IMR-90 (cell line): ENCODE results near the gene ADD2. TPM values are rescaled to one million over a fixed set of nuclear protein-coding genes. Genes with fewer than 3 reads are reported as not detected.

Source experiments
- ATAC-seq: fragments of 200-7000 bp; cut with Tn5 transposase; 2 replicates; pipeline ENCODE4 v1.9.1; 2020; ENCODE audit warnings: low read depth, mild to moderate bottlenecking, moderate library complexity
- BruUV-seq: library from RNA; stranded (reverse); fragments of 400-500 nt; replicated peaks from 2 replicates; lab custom pipeline; 2021; lab: Mats Ljungman, UMichigan
- CTCF ChIA-PET: fragments of 300-600 bp; formaldehyde crosslinking; extraction: SDS; loops from one replicate; lab custom pipeline; 2021; ENCODE audit warnings: antibody characterized with exemption; lab: Yijun Ruan, JAX
- POLR2A ChIA-PET: fragments of 300-600 bp; sonication (Branson Sonifier 250); formaldehyde crosslinking; loops from one replicate; lab custom pipeline; 2022; ENCODE audit warnings: antibody characterized with exemption; ENCODE audit not compliant: unreplicated experiment; lab: Charles Lee
- DNase-seq: peaks from one replicate; pipeline ENCODE4 v3.0.0; 2013
- H2AFZ ChIP-seq: replicated peaks from 2 replicates; pipeline ENCODE3; 2013; ENCODE audit warnings: low read length, mild to moderate bottlenecking; ENCODE audit not compliant: poor library complexity
- H2AK5ac ChIP-seq: 2 replicates; pipeline ENCODE4 v1.6.1; 2013; ENCODE audit warnings: low read depth, low read length, inconsistent platforms
- H2AK9ac ChIP-seq: replicated peaks from 2 replicates; pipeline ENCODE3; 2013; ENCODE audit warnings: mild to moderate bottlenecking, low read depth, low read length, moderate library complexity; ENCODE audit not compliant: poor library complexity
- H2BK120ac ChIP-seq: 2 replicates; pipeline ENCODE4 v1.6.1; 2013; ENCODE audit warnings: low read depth, low read length, inconsistent platforms
- H2BK15ac ChIP-seq: 3 replicates; pipeline ENCODE4 v1.6.1; 2013; ENCODE audit warnings: low read depth, low read length, inconsistent platforms
- H2BK20ac ChIP-seq: 2 replicates; pipeline ENCODE4 v1.6.1; 2013; ENCODE audit warnings: low read depth, mild to moderate bottlenecking, inconsistent platforms, low read length, moderate library complexity
- H2BK5ac ChIP-seq: 2 replicates; pipeline ENCODE4 v1.6.1; 2013; ENCODE audit warnings: mild to moderate bottlenecking, low read depth, low read length, inconsistent platforms; ENCODE audit not compliant: poor library complexity, severe bottlenecking
- H3K14ac ChIP-seq: replicated peaks from 2 replicates; pipeline ENCODE4 v1.6.1; 2013; ENCODE audit warnings: low read depth, low read length, inconsistent platforms
- H3K18ac ChIP-seq: 2 replicates; pipeline ENCODE4 v1.6.1; 2013; ENCODE audit warnings: low read depth, low read length, control low read depth
- H3K23ac ChIP-seq: 2 replicates; pipeline ENCODE4 v1.6.1; 2013; ENCODE audit warnings: low read depth, low read length, inconsistent platforms
- H3K27ac ChIP-seq: 2 replicates; pipeline ENCODE4 v1.5.1; 2013; ENCODE audit warnings: mild to moderate bottlenecking, control low read depth, low read length; ENCODE audit not compliant: insufficient read depth
- H3K27me3 ChIP-seq: 2 replicates; pipeline ENCODE4 v1.6.1; 2013; ENCODE audit warnings: low read length; ENCODE audit not compliant: control insufficient read depth, insufficient read depth
- H3K36me3 ChIP-seq: 2 replicates; pipeline ENCODE4 v1.6.1; 2013; ENCODE audit warnings: low read length, mixed read lengths; ENCODE audit not compliant: control insufficient read depth, insufficient read depth
- H3K4ac ChIP-seq: 2 replicates; pipeline ENCODE4 v1.6.1; 2013; ENCODE audit warnings: low read depth, low read length, inconsistent platforms
- H3K4me1 ChIP-seq: 2 replicates; pipeline ENCODE4 v1.6.1; 2013; ENCODE audit warnings: low read length, mixed read lengths; ENCODE audit not compliant: control insufficient read depth, insufficient read depth
- H3K4me2 ChIP-seq: 2 replicates; pipeline ENCODE4 v1.6.1; 2013; ENCODE audit warnings: low read depth, mild to moderate bottlenecking, control low read depth, low read length, moderate library complexity
- H3K4me3 ChIP-seq: 2 replicates; pipeline ENCODE4 v1.5.1; 2013; ENCODE audit warnings: low read depth, mild to moderate bottlenecking, control low read depth, low read length, moderate library complexity; ENCODE audit not compliant: insufficient read depth
- H3K56ac ChIP-seq: 2 replicates; pipeline ENCODE4 v1.6.1; 2013; ENCODE audit warnings: low read length, inconsistent platforms; ENCODE audit not compliant: insufficient read depth; ENCODE audit errors: extremely low read depth
- H3K79me1 ChIP-seq, 2 experiments: 2 replicates each; pipeline ENCODE4 v1.6.1; 2013; ENCODE audit warnings: low read length in 2 of 2, inconsistent platforms in 1 of 2, low read depth in 1 of 2
- H3K9ac ChIP-seq: 2 replicates; pipeline ENCODE4 v1.6.1; 2013; ENCODE audit warnings: low read depth, low read length, control low read depth
- H3K9me1 ChIP-seq: 2 replicates; pipeline ENCODE4 v1.6.1; 2013; ENCODE audit warnings: low read length, inconsistent platforms; ENCODE audit not compliant: insufficient read depth
- H3K9me3 ChIP-seq: 2 replicates; pipeline ENCODE4 v1.6.1; 2013; ENCODE audit warnings: low read length; ENCODE audit not compliant: control insufficient read depth, insufficient read depth
- H4K20me1 ChIP-seq: 2 replicates; pipeline ENCODE4 v1.6.1; 2013; ENCODE audit warnings: low read length, inconsistent platforms; ENCODE audit not compliant: insufficient read depth
- H4K5ac ChIP-seq: 2 replicates; pipeline ENCODE4 v1.6.1; 2013; ENCODE audit warnings: mild to moderate bottlenecking, low read depth, low read length, control low read depth
- H4K8ac ChIP-seq, 2 experiments: 2 replicates each; pipeline ENCODE4 v1.6.1; 2013; ENCODE audit warnings: low read depth in 2 of 2, low read length in 2 of 2, control low read depth in 1 of 2, inconsistent platforms in 1 of 2
- H4K91ac ChIP-seq: 2 replicates; pipeline ENCODE4 v1.6.1; 2013; ENCODE audit warnings: low read depth, low read length, inconsistent platforms; ENCODE audit not compliant: insufficient read depth
- BHLHE40 ChIP-seq: fragments of 150-350 bp; IDR thresholded peaks from 2 replicates; pipeline ENCODE4 v1.6.1; 2016; ENCODE audit warnings: mild to moderate bottlenecking, low read depth, low read length
- CEBPB ChIP-seq: IDR thresholded peaks from 2 replicates; pipeline ENCODE4 v1.6.1; 2012; ENCODE audit warnings: low read depth, low read length, improper control_type of control experiment
- MAZ ChIP-seq: IDR thresholded peaks from 2 replicates; pipeline ENCODE4 v1.6.1; 2012; ENCODE audit warnings: low read depth, mild to moderate bottlenecking, low read length, improper control_type of control experiment, moderate library complexity, borderline replicate concordance
- MXI1 ChIP-seq: IDR thresholded peaks from 2 replicates; pipeline ENCODE4 v1.6.1; 2012; ENCODE audit warnings: low read depth, mild to moderate bottlenecking, low read length, moderate library complexity, borderline replicate concordance
- RCOR1 ChIP-seq: IDR thresholded peaks from 2 replicates; pipeline ENCODE4 v1.6.1; 2012; ENCODE audit warnings: mild to moderate bottlenecking, low read length, improper control_type of control experiment; ENCODE audit not compliant: insufficient replicate concordance
- WGBS, 2 experiments: methylation state at CpG; one replicate each; pipeline versions ENCODE4 v1.1.5 to v1.1.7; 2013; ENCODE audit warnings: missing lambda C conversion rate in 2 of 2; ENCODE audit not compliant: insufficient read length in 1 of 2; ENCODE audit errors: extremely low coverage in 2 of 2; 5-methylcytosine and 5-hydroxymethylcytosine counted together
- dilution Hi-C: fragments of 300-500 bp; cut with HindIII; formaldehyde crosslinking; loops from one replicate; pipeline ENCODE4 v1.14.3; 2018; ENCODE audit warnings: low sequenced_read_pairs; ENCODE audit not compliant: unreplicated experiment
- in situ Hi-C: fragments of 300-500 bp; cut with MboI; formaldehyde crosslinking; loops from 3 replicates; pipeline ENCODE4 v1.14.3; 2019; ENCODE audit warnings: low sequenced_read_pairs, inconsistent platforms, mixed read lengths
- intact Hi-C: fragments of 100-400 bp; cut with micrococcal nuclease; formaldehyde crosslinking; loops from 2 replicates; pipeline ENCODE4 v1.10.0; 2022
- polyA plus RNA-seq, 3 experiments: library from polyadenylated mRNA; depleted of rRNA; stranded (reverse); fragments of >200 nt; gene quantifications; 2 replicates each; pipeline ENCODE4 v1.2.3, GENCODE V29; 2012; ENCODE audit warnings: low replicate concordance in 1 of 3
- total RNA-seq: library from RNA; depleted of rRNA; stranded (reverse); fragments of >200 nt; gene quantifications from 2 replicates; pipeline ENCODE4 v1.2.3, GENCODE V29; 2012
- TF ChIP-seq, protein P1 (sequence below): conservative IDR thresholded peaks from 2 replicates; pipeline ENCODE4 v1.5.1; 2012; ENCODE audit warnings: mild to moderate bottlenecking, low read depth, low read length, improper control_type of control experiment
- TF ChIP-seq, protein P2 (sequence below): fragments of 150-350 bp; IDR thresholded peaks from 2 replicates; pipeline ENCODE4 v1.6.1; 2017; ENCODE audit warnings: mild to moderate bottlenecking, antibody characterized with exemption, low read length, low read depth

The ADD2 gene
- total and polyA plus RNA-seq, 2 of the 4 experiments (the other 2 are of a cell fraction), result not detected

DNA sequence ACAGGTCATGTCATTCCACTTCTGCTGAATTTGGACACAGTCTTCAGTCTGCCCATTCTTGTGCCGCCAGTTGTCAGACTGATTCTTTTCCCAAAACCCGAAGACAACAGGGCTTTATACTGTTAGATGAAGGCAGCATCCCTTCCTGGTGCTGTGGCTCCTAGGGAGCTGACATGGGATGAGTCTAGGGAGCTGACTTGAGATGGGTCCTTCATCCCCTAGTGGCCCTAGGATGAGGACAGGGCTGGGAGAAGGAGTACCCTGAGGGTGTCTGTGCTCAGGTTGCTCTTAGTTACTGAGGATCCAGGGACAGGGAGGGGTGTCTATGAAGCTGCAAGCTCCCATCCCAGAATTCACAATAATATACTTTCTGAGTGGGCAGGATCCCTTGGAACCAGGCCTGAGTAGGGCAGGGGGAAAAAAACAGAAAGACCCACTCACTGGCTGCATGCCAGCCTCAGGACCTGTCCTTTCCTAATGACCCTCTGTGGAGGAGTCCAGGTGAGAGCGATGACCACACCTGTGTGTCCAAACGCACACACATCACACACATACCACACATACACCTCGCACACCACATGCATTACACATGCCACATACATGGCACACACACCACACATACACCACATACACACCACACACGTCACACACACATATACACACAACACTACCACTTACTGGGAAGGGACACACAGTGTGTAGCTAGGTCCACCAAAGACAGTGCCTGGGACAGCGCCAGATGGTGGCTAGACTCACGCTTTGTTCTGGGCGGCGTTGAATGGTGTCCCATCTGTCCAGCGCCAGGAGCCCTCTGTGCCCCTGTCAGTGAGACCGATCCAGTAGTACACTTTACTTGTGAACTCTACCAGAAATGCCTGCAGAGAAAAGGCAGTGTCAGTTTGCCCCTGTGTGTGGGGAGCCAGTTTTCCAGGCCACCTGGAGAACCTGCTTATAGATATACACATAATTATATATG lies 41.3 kb upstream of the ADD2 start:
- no peak overlapping the region for H2BK20ac ChIP-seq
- 64% methylated on average over 5 of the region's 12 CpGs; no CpG with 5 or more reads in 1 of the 2 experiments for WGBS, 2 experiments
- no peak overlapping the region for H2AFZ ChIP-seq
- ATAC-seq, result no peak
- H3K18ac ChIP-seq, result no peak overlapping the region
- H3K79me1 ChIP-seq, result no peaks in the 10 kb centered on the region
- no peak overlapping the region for H3K9ac ChIP-seq
- no peak overlapping the region for H3K27ac ChIP-seq
- H2AK5ac ChIP-seq, result no peak overlapping the region
- H3K56ac ChIP-seq, result no peak overlapping the region
- peaks cover 6% of the 10 kb centered on the region; the same call in 1 of the 2 replicates for H3K27me3 ChIP-seq
- no peaks in the 10 kb centered on the region for H3K9me3 ChIP-seq
- BruUV-seq, result no TSS peak
- H3K4me1 ChIP-seq, result no peaks in the 10 kb centered on the region
- CTCF ChIA-PET, result no interaction called here
- no peak overlapping the region for H3K14ac ChIP-seq
- H2BK15ac ChIP-seq, result no peak overlapping the region
- H3K23ac ChIP-seq, result no peak overlapping the region
- intact Hi-C loops (no loop called here), dilution Hi-C loops (no loop called here), in situ Hi-C loops (no loop called here)
- H3K9me1 ChIP-seq, result no peaks in the 10 kb centered on the region
- no peak overlapping the region for H3K4me3 ChIP-seq
- no peaks in the 10 kb centered on the region for H4K20me1 ChIP-seq
- no peak overlapping the region for H3K4me2 ChIP-seq
- H4K91ac ChIP-seq, result no peak overlapping the region
- H4K8ac ChIP-seq, result no peak overlapping the region
- no peak overlapping the region for H2BK120ac ChIP-seq
- TF ChIP-seq CEBPB, result no peak
- TF ChIP-seq MXI1, result no peak
- TF ChIP-seq, protein P1, sequence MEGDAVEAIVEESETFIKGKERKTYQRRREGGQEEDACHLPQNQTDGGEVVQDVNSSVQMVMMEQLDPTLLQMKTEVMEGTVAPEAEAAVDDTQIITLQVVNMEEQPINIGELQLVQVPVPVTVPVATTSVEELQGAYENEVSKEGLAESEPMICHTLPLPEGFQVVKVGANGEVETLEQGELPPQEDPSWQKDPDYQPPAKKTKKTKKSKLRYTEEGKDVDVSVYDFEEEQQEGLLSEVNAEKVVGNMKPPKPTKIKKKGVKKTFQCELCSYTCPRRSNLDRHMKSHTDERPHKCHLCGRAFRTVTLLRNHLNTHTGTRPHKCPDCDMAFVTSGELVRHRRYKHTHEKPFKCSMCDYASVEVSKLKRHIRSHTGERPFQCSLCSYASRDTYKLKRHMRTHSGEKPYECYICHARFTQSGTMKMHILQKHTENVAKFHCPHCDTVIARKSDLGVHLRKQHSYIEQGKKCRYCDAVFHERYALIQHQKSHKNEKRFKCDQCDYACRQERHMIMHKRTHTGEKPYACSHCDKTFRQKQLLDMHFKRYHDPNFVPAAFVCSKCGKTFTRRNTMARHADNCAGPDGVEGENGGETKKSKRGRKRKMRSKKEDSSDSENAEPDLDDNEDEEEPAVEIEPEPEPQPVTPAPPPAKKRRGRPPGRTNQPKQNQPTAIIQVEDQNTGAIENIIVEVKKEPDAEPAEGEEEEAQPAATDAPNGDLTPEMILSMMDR, result no peak
- no peak for TF ChIP-seq RCOR1
- TF ChIP-seq MAZ, result no peak
- TF ChIP-seq, protein P2, sequence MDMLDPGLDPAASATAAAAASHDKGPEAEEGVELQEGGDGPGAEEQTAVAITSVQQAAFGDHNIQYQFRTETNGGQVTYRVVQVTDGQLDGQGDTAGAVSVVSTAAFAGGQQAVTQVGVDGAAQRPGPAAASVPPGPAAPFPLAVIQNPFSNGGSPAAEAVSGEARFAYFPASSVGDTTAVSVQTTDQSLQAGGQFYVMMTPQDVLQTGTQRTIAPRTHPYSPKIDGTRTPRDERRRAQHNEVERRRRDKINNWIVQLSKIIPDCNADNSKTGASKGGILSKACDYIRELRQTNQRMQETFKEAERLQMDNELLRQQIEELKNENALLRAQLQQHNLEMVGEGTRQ, result no peak
- TF ChIP-seq BHLHE40, result no peak
- no peaks in the 10 kb centered on the region for H3K36me3 ChIP-seq
- H3K4ac ChIP-seq, result no peak overlapping the region
- POLR2A ChIA-PET, result no interaction called here
- no peak overlapping the region for H2AK9ac ChIP-seq
- H4K5ac ChIP-seq, result no peak overlapping the region
- H2BK5ac ChIP-seq, result no peak overlapping the region
- no peak for DNase-seq
